AG10803 (cell line): Measurements from ENCODE around the gene ACVR1B.

Source experiments
- DNase-seq: peaks from one replicate; pipeline ENCODE4 v3.0.0; 2010; ENCODE audit warnings: low read depth
- H3K4me3 ChIP-seq: 2 replicates; pipeline ENCODE4 v1.5.1; 2011; ENCODE audit warnings: mild to moderate bottlenecking, low read length, control low read depth
- CTCF ChIP-seq: conservative IDR thresholded peaks from 2 replicates; pipeline ENCODE4 v1.5.1; 2011; ENCODE audit warnings: mild to moderate bottlenecking, low read length, control low read depth, inconsistent platforms

The ACVR1B gene

GRCh38 chr12:52010692-52011601 lies 59.4 kb downstream of the ACVR1B start:
- no peak overlapping the region for H3K4me3 ChIP-seq
- no peak for DNase-seq
- TF ChIP-seq CTCF = no peak

GRCh38 chr12:52011602-52012214 lies 60.2 kb downstream of the ACVR1B start:
- no peak for DNase-seq
- no peak for TF ChIP-seq CTCF
- no peak overlapping the region for H3K4me3 ChIP-seq

- TF ChIP-seq CTCF = no peak
- no peak overlapping the region for H3K4me3 ChIP-seq
- DNase-seq = no peak
Observed at GRCh38 chr12:52013626-52014310, 62.3 kb downstream of the ACVR1B start.

- TF ChIP-seq CTCF = no peak
- no peak for DNase-seq
- no peak overlapping the region for H3K4me3 ChIP-seq
Observed at GRCh38 chr12:52014567-52015530, 63.4 kb downstream of the ACVR1B start.

GRCh38 chr12:52015532-52016041 lies 64.1 kb downstream of the ACVR1B start:
- no peak overlapping the region for H3K4me3 ChIP-seq
- no peak for DNase-seq
- no peak for TF ChIP-seq CTCF

GRCh38 chr12:52018433-52019112 lies 67.1 kb downstream of the ACVR1B start:
- no peak for DNase-seq
- TF ChIP-seq CTCF = no peak
- H3K4me3 ChIP-seq = no peak overlapping the region
